ENCODE measurements around the gene EP400. TPM values are rescaled to one million over a fixed set of nuclear protein-coding genes. Genes with fewer than 3 reads are reported as not detected.

Gene EP400
- total RNA-seq, 8 experiments from 2014 or later, result 7.7 to 44.8 (median 17.2) TPM

- 90 to 100% (median 97%) methylated on average over 2 to 7 of the region's 7 CpGs; no CpG with 5 or more reads in 1 of the 10 experiments for WGBS, 10 experiments
- no peak overlapping the region for H3K27ac ChIP-seq
- no peak overlapping the region for H3K4me3 ChIP-seq
- in situ Hi-C loops (cut with MboI; ENCODE audit: low pct_unique_long_range_greater_than_20kb in 2 of 9, low sequenced_read_pairs in 9 of 9, unreplicated experiment in 9 of 9), result no loop called here
- ATAC-seq (replicated peaks in 6 of 8), result no peak
- peaks cover 10 to 11% of the 10 kb centered on the region in 2 donors for H3K4me1 ChIP-seq (replicated peaks in 1 of 2)
Observed at GRCh38 chr12:132106921-132107320, 157.2 kb downstream of the EP400 start.

GRCh38 chr12:132108211-132108832, 158.6 kb downstream of the EP400 start:
- Histone ChIP-seq H3K27ac (peak overlapping the region; percentile 33 to 69), H3K4me3 (no peak overlapping the region), H3K4me1 (replicated peaks in 1 of 2) (peaks cover 10 to 11% of the 10 kb centered on the region in 2 donors)
- in situ Hi-C loops (cut with MboI; ENCODE audit: low pct_unique_long_range_greater_than_20kb in 2 of 9, low sequenced_read_pairs in 9 of 9, unreplicated experiment in 9 of 9), result no loop called here
- WGBS, 10 experiments, result 29 to 100% (median 47%) methylated on average over 1 to 14 of the region's 16 CpGs; no CpG with 5 or more reads in 1 of the 10 experiments
- peak in 5 of 8 experiments; percentile 63 to 91 (median 76) for ATAC-seq (replicated peaks in 6 of 8)

- Histone ChIP-seq H3K4me1 (replicated peaks in 1 of 2) (peaks cover 10 to 11% of the 10 kb centered on the region in 2 donors), H3K4me3 (no peak overlapping the region), H3K27ac (no peak overlapping the region)
- ATAC-seq (replicated peaks in 6 of 8), result peak in 1 of 8 experiments; percentile 34
- in situ Hi-C loops (cut with MboI; ENCODE audit: low pct_unique_long_range_greater_than_20kb in 2 of 9, low sequenced_read_pairs in 9 of 9, unreplicated experiment in 9 of 9), result no loop called here
- WGBS, 10 experiments, result 80 to 100% (median 100%) methylated on average over 1 to 3 of the region's 8 CpGs; no CpG with 5 or more reads in 2 of the 10 experiments
Observed at GRCh38 chr12:132109741-132110140, 160.0 kb downstream of the EP400 start.

- Histone ChIP-seq H3K4me1 (replicated peaks in 1 of 2) (peaks cover 10 to 11% of the 10 kb centered on the region in 2 donors), H3K27ac (no peak overlapping the region), H3K4me3 (no peak overlapping the region)
- no peak for ATAC-seq (replicated peaks in 6 of 8)
- in situ Hi-C loops (cut with MboI; ENCODE audit: low pct_unique_long_range_greater_than_20kb in 2 of 9, low sequenced_read_pairs in 9 of 9, unreplicated experiment in 9 of 9), result no loop called here
- 100% methylated on average over 1 of the region's 3 CpGs; no CpG with 5 or more reads in 9 of the 10 experiments for WGBS, 10 experiments
Observed at GRCh38 chr12:132110677-132111076, 160.9 kb downstream of the EP400 start.

GRCh38 chr12:132111654-132112304, 162.0 kb downstream of the EP400 start:
- WGBS, 10 experiments, result 0 to 100% (median 85%) methylated on average over 1 to 11 of the region's 19 CpGs; no CpG with 5 or more reads in 2 of the 10 experiments

GRCh38 chr12:132114667-132115066, 164.9 kb downstream of the EP400 start:
- Histone ChIP-seq H3K4me3 (no peak overlapping the region), H3K27ac (no peak overlapping the region), H3K4me1 (replicated peaks in 1 of 2) (no peaks in the 10 kb centered on the region)
- in situ Hi-C loops (cut with MboI; ENCODE audit: low pct_unique_long_range_greater_than_20kb in 2 of 9, low sequenced_read_pairs in 9 of 9, unreplicated experiment in 9 of 9), result no loop called here
- ATAC-seq (replicated peaks in 6 of 8), result no peak
- WGBS, 10 experiments, result 92 to 100% (median 100%) methylated on average over 1 to 3 of the region's 6 CpGs; no CpG with 5 or more reads in 5 of the 10 experiments

More at GRCh38 chr12:132111654-132112304, 162.0 kb downstream of the EP400 start:
- in situ Hi-C loops (cut with MboI; ENCODE audit: low pct_unique_long_range_greater_than_20kb in 2 of 9, low sequenced_read_pairs in 9 of 9, unreplicated experiment in 9 of 9), result no loop called here
- Histone ChIP-seq H3K4me3 (no peak overlapping the region), H3K4me1 (replicated peaks in 1 of 2) (peaks cover 10 to 11% of the 10 kb centered on the region in 2 donors), H3K27ac (no peak overlapping the region)
- peak in 3 of 8 experiments; percentile 11 to 72 (median 70) for ATAC-seq (replicated peaks in 6 of 8)

GRCh38 chr12:132115500-132115899, 165.8 kb downstream of the EP400 start:
- H3K4me1 ChIP-seq (replicated peaks in 1 of 2), result no peaks in the 10 kb centered on the region
- H3K27ac ChIP-seq, result no peak overlapping the region
- in situ Hi-C loops (cut with MboI; ENCODE audit: low pct_unique_long_range_greater_than_20kb in 2 of 9, low sequenced_read_pairs in 9 of 9, unreplicated experiment in 9 of 9), result no loop called here
- H3K4me3 ChIP-seq, result no peak overlapping the region
- 92 to 100% (median 100%) methylated on average over 1 to 8 of the region's 9 CpGs; no CpG with 5 or more reads in 2 of the 10 experiments for WGBS, 10 experiments
- ATAC-seq (replicated peaks in 6 of 8), result no peak

GRCh38 chr12:132116709-132117557, 167.2 kb downstream of the EP400 start:
- ATAC-seq (replicated peaks in 6 of 8), result peak in 4 of 8 experiments; percentile 4 to 35 (median 20)
- no peaks in the 10 kb centered on the region for H3K4me1 ChIP-seq (replicated peaks in 1 of 2)
- H3K4me3 ChIP-seq, result no peak overlapping the region
- in situ Hi-C loops (cut with MboI; ENCODE audit: low pct_unique_long_range_greater_than_20kb in 2 of 9, low sequenced_read_pairs in 9 of 9, unreplicated experiment in 9 of 9), result no loop called here
- no peak overlapping the region for H3K27ac ChIP-seq
- WGBS, 10 experiments, result 95 to 100% (median 97%) methylated on average over 1 to 19 of the region's 58 CpGs; no CpG with 5 or more reads in 3 of the 10 experiments

- 73 to 100% (median 94%) methylated on average over 2 of the region's 10 CpGs; no CpG with 5 or more reads in 7 of the 10 experiments for WGBS, 10 experiments
- ATAC-seq (replicated peaks in 6 of 8), result peak in 5 of 8 experiments; percentile 21 to 55 (median 36)
- Histone ChIP-seq H3K4me1 (replicated peaks in 1 of 2) (no peaks in the 10 kb centered on the region), H3K27ac (no peak overlapping the region), H3K4me3 (no peak overlapping the region)
- in situ Hi-C loops (cut with MboI; ENCODE audit: low pct_unique_long_range_greater_than_20kb in 2 of 9, low sequenced_read_pairs in 9 of 9, unreplicated experiment in 9 of 9), result no loop called here
Observed at GRCh38 chr12:132117558-132117875, 167.8 kb downstream of the EP400 start.

GRCh38 chr12:132118876-132119275, 169.1 kb downstream of the EP400 start:
- no peak overlapping the region for H3K27ac ChIP-seq
- WGBS, 10 experiments, result 98 to 100% (median 100%) methylated on average over 2 to 10 of the region's 22 CpGs; no CpG with 5 or more reads in 6 of the 10 experiments
- H3K4me1 ChIP-seq (replicated peaks in 1 of 2), result no peaks in the 10 kb centered on the region
- in situ Hi-C loops (cut with MboI; ENCODE audit: low pct_unique_long_range_greater_than_20kb in 2 of 9, low sequenced_read_pairs in 9 of 9, unreplicated experiment in 9 of 9), result no loop called here
- ATAC-seq (replicated peaks in 6 of 8), result no peak
- H3K4me3 ChIP-seq, result no peak overlapping the region

GRCh38 chr12:132121283-132121682, 171.5 kb downstream of the EP400 start:
- H3K27ac ChIP-seq, result no peak overlapping the region
- no peaks in the 10 kb centered on the region for H3K4me1 ChIP-seq (replicated peaks in 1 of 2)
- in situ Hi-C loops (cut with MboI; ENCODE audit: low pct_unique_long_range_greater_than_20kb in 2 of 9, low sequenced_read_pairs in 9 of 9, unreplicated experiment in 9 of 9), result no loop called here
- ATAC-seq (replicated peaks in 6 of 8), result peak in 1 of 8 experiments; percentile 12
- no peak overlapping the region for H3K4me3 ChIP-seq
- WGBS, 10 experiments, result 94 to 100% (median 96%) methylated on average over 1 to 14 of the region's 14 CpGs

- no peak for ATAC-seq (replicated peaks in 6 of 8)
- H3K4me1 ChIP-seq (replicated peaks in 1 of 2), result no peaks in the 10 kb centered on the region
- H3K27ac ChIP-seq, result no peak overlapping the region
- no peak overlapping the region for H3K4me3 ChIP-seq
- in situ Hi-C loops (cut with MboI; ENCODE audit: low pct_unique_long_range_greater_than_20kb in 2 of 9, low sequenced_read_pairs in 9 of 9, unreplicated experiment in 9 of 9), result no loop called here
- 84 to 100% (median 97%) methylated on average over 2 to 10 of the region's 12 CpGs for WGBS, 10 experiments
Observed at GRCh38 chr12:132123970-132124765, 174.4 kb downstream of the EP400 start.
